Activated B cell treated with CpG ODN at 0.5 μM for 24 hours (primary cell): ENCODE data around the gene FLVCR1. TPM values are rescaled to one million over a fixed set of nuclear protein-coding genes. Genes with fewer than 3 reads are reported as not detected.
"Not testable (repeated sequence)": the region's sequence is repeated elsewhere in the genome, so short reads cannot be mapped to it uniquely, and the experiment has no call there.

Experiments
- ATAC-seq: fragments of 200-7000 bp; cut with Tn5 transposase; one replicate; pipeline ENCODE4 v1.10.0; 2021; ENCODE audit warnings: low read depth, mild to moderate bottlenecking, moderate library complexity
- CTCF ChIA-PET: fragments of 350-600 bp; sonication (Branson Sonifier 250); formaldehyde crosslinking; loops from one replicate; lab custom pipeline; 2021; ENCODE audit warnings: antibody characterized with exemption; lab: Charles Lee
- POLR2A ChIA-PET: fragments of 350-600 bp; sonication (Branson Sonifier 250); formaldehyde crosslinking; loops from one replicate; lab custom pipeline; 2021; ENCODE audit warnings: antibody characterized with exemption; lab: Charles Lee
- DNase-seq: peaks from one replicate; pipeline ENCODE4 v3.0.0; 2022
- H3K27ac Mint-ChIP-seq: one replicate; pipeline ENCODE4 v1.8.0; 2020; ENCODE audit warnings: mixed read lengths
- H3K27me3 Mint-ChIP-seq: one replicate; pipeline ENCODE4 v1.8.0; 2021; ENCODE audit warnings: mixed read lengths
- H3K36me3 Mint-ChIP-seq: one replicate; pipeline ENCODE4 v1.8.0; 2021; ENCODE audit warnings: low read depth, mixed read lengths
- H3K4me1 Mint-ChIP-seq: one replicate; pipeline ENCODE4 v1.8.0; 2021; ENCODE audit warnings: mixed read lengths
- H3K4me3 Mint-ChIP-seq: one replicate; pipeline ENCODE4 v1.8.0; 2020; ENCODE audit warnings: mild to moderate bottlenecking, mixed read lengths
- H3K9me3 Mint-ChIP-seq: one replicate; pipeline ENCODE4 v1.8.0; 2020; ENCODE audit warnings: mixed read lengths
- intact Hi-C: fragments of 100-400 bp; cut with micrococcal nuclease; formaldehyde crosslinking; loops from one replicate; pipeline ENCODE4 v1.15.1; 2024
- total RNA-seq: library from RNA; stranded (reverse); gene quantifications from 2 replicates; pipeline ENCODE4 v1.2.3, GENCODE V29; 2022
- TF ChIP-seq, protein P1 (sequence below): fragments of 200-600 bp; IDR thresholded peaks from one replicate; pipeline ENCODE4 v1.8.0; 2022; ENCODE audit warnings: antibody characterized with exemption, mild to moderate bottlenecking

The FLVCR1 gene
- total RNA-seq, 1 donor from 2014 or later = 12.7 TPM

DNA sequence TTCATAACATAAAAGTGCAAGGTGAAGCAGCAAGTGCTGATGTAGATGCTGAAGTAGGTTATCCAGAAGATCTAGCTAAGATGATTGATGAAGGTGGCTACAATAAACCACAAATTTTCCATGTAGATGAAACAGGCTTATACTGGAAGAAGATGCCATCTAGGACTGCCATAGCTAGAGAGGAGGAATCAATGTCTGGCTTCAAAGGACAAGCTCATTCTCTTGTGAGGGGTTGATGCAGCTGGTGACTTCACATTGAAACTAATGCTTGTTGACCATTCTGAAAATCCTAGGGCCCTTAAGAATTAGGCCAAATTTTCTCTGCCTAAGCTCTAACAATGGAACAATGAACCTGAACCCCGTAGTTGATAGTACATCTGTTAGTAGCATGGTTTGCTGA, 34.0 kb downstream of the FLVCR1 start:
- no peaks in the 10 kb centered on the region for H3K4me1 Mint-ChIP-seq
- intact Hi-C loops = no loop called here
- no peaks in the 10 kb centered on the region for H3K27me3 Mint-ChIP-seq
- no peak overlapping the region for H3K27ac Mint-ChIP-seq
- no peak overlapping the region for H3K4me3 Mint-ChIP-seq
- TF ChIP-seq, protein P1, sequence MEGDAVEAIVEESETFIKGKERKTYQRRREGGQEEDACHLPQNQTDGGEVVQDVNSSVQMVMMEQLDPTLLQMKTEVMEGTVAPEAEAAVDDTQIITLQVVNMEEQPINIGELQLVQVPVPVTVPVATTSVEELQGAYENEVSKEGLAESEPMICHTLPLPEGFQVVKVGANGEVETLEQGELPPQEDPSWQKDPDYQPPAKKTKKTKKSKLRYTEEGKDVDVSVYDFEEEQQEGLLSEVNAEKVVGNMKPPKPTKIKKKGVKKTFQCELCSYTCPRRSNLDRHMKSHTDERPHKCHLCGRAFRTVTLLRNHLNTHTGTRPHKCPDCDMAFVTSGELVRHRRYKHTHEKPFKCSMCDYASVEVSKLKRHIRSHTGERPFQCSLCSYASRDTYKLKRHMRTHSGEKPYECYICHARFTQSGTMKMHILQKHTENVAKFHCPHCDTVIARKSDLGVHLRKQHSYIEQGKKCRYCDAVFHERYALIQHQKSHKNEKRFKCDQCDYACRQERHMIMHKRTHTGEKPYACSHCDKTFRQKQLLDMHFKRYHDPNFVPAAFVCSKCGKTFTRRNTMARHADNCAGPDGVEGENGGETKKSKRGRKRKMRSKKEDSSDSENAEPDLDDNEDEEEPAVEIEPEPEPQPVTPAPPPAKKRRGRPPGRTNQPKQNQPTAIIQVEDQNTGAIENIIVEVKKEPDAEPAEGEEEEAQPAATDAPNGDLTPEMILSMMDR = no peak
- peaks cover 81% of the 10 kb centered on the region for H3K36me3 Mint-ChIP-seq
- POLR2A ChIA-PET = no interaction called here
- ATAC-seq (no peak), DNase-seq (no peak)
- CTCF ChIA-PET = no interaction called here
- no peaks in the 10 kb centered on the region for H3K9me3 Mint-ChIP-seq

DNA sequence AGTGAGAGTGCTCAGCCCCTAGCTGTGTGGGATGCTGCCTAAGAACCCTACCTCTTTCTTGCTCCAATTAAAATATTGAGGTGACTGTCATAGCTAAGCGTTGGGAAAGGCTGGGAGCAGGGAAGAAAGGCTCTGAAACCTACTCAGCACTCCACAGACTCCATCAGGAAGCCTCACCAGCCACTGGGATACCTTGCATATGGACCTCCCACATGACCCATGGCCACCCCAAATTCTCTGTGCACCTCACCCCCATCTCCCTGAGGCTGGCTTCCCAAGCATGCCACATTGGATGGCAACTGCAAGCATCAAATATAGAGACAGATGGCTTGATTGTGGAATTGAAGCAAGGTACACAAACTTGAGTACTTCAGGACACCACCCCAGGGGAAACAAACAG, 41.8 kb downstream of the FLVCR1 start:
- TF ChIP-seq, protein P1 = no peak
- peaks cover 21% of the 10 kb centered on the region for H3K9me3 Mint-ChIP-seq
- no peaks in the 10 kb centered on the region for H3K4me1 Mint-ChIP-seq
- H3K27ac Mint-ChIP-seq = no peak overlapping the region
- ATAC-seq (no peak), DNase-seq (no peak)
- H3K4me3 Mint-ChIP-seq = no peak overlapping the region
- no peaks in the 10 kb centered on the region for H3K27me3 Mint-ChIP-seq
- CTCF ChIA-PET = no interaction called here
- POLR2A ChIA-PET = no interaction called here
- intact Hi-C loops = no loop called here
- H3K36me3 Mint-ChIP-seq = peaks cover 52% of the 10 kb centered on the region

DNA sequence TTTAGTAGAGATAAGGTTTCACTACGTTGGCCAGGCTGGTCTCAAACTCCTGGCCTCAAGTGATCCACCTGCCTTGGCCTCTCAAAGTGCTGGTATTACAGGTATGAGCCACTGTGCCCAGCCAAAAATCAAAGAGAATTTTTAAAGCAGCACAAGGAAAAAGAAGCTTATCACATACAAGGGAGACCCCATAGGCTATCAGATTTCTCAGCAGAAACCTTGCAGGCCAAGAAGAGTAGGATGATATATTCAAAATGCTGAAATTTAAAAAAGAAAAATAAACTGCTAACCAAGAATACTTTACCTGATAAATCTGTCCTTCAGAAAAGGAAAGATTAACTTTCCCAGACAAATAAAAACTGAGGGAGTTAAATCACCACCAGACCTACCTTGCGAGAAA, 43.2 kb downstream of the FLVCR1 start:
- DNase-seq (no peak), ATAC-seq (no peak)
- intact Hi-C loops = no loop called here
- Mint-ChIP-seq H3K9me3 (peaks cover 25% of the 10 kb centered on the region), H3K36me3 (peaks cover 39% of the 10 kb centered on the region), H3K4me3 (no peak overlapping the region), H3K27ac (no peak overlapping the region), H3K27me3 (no peaks in the 10 kb centered on the region), H3K4me1 (no peaks in the 10 kb centered on the region)
- POLR2A ChIA-PET = no interaction called here
- TF ChIP-seq, protein P1 = no peak
- CTCF ChIA-PET = no interaction called here

DNA sequence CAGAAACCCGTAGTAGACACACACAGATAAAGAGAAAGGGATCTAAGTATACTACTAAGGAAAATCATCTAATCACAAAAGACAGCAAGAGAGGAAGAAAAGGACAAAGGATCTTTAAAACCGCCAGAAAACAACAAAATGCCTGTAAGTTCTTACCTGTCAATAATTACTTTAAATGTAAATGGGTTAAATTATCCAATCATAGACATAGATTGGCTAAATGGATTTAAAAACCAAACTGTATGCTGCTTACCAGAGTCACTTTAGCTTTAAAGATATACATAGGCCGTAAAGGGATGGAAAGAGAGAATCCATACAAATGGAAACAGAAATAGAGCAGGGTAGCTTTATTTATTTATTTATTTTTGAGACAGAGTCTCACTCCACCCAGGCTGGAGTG, 44.0 kb downstream of the FLVCR1 start:
- Mint-ChIP-seq H3K4me1 (no peaks in the 10 kb centered on the region), H3K27ac (no peak overlapping the region), H3K9me3 (peaks cover 25% of the 10 kb centered on the region), H3K36me3 (peaks cover 37% of the 10 kb centered on the region), H3K27me3 (no peaks in the 10 kb centered on the region), H3K4me3 (no peak overlapping the region)
- DNase-seq = no peak
- CTCF ChIA-PET = no interaction called here
- POLR2A ChIA-PET = no interaction called here
- ATAC-seq = no peak
- TF ChIP-seq, protein P1 = no peak
- intact Hi-C loops = no loop called here

DNA sequence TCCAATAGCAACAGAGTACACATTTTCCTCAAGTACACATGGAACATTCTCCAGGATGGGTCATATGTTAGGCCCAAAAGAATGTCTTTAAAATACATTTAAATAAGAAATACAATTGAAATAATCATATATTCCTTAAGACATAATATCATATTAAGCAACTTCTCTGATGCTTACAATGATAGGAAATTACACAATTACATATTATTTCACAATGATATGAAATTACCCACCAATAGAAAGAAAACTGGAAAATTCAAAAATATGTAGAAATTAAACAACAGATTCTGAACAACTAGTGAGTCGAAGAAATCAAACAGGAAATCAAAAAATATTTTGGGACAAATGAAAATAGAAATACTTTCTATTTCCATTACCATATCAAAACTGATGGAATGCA, 45.6 kb downstream of the FLVCR1 start:
- no peaks in the 10 kb centered on the region for H3K27me3 Mint-ChIP-seq
- no peak overlapping the region for H3K27ac Mint-ChIP-seq
- peaks cover 23% of the 10 kb centered on the region for H3K36me3 Mint-ChIP-seq
- no peaks in the 10 kb centered on the region for H3K4me1 Mint-ChIP-seq
- no peak overlapping the region for H3K4me3 Mint-ChIP-seq
- TF ChIP-seq, protein P1 = no peak
- no peak for DNase-seq
- CTCF ChIA-PET = no interaction called here
- POLR2A ChIA-PET = no interaction called here
- ATAC-seq = no peak
- intact Hi-C loops = no loop called here
- H3K9me3 Mint-ChIP-seq = peaks cover 25% of the 10 kb centered on the region

- ATAC-seq, DNase-seq, H3K27me3 Mint-ChIP-seq, H3K4me1 Mint-ChIP-seq, POLR2A ChIA-PET, H3K9me3 Mint-ChIP-seq, H3K36me3 Mint-ChIP-seq, H3K4me3 Mint-ChIP-seq, H3K27ac Mint-ChIP-seq, CTCF ChIA-PET, intact Hi-C loops: not testable (repeated sequence)
Observed at GRCh38 chr1:212908071-212908470, 50.0 kb downstream of the FLVCR1 start.
